ENCODE results near the gene BDKRB2. TPM values are rescaled to one million over a fixed set of nuclear protein-coding genes. Genes with fewer than 3 reads are reported as not detected.

BDKRB2 gene
- total RNA-seq, 1 experiment from 2014 or later = 0.21 TPM

- no peaks in the 10 kb centered on the region for H3K4me1 ChIP-seq (ENCODE audit: insufficient read depth, low read length, poor library complexity, severe bottlenecking)
- H3K36me3 ChIP-seq (ENCODE audit: insufficient read depth, low read length, poor library complexity, severe bottlenecking) = no peaks in the 10 kb centered on the region
- no TSS peak for BruUV-seq (replicated peaks)
- no peak for TF ChIP-seq CTCF (conservative IDR thresholded peaks at IDR 0.05; ENCODE audit: low read depth, low read length)
- TF ChIP-seq EZH2 (IDR thresholded peaks at IDR 0.05; ENCODE audit: borderline replicate concordance, low read depth, low read length, poor library complexity, severe bottlenecking) = no peak
- H3K9me3 ChIP-seq (ENCODE audit: low read depth, low read length, poor library complexity, severe bottlenecking) = no peaks in the 10 kb centered on the region
- no peaks in the 10 kb centered on the region for H3K27me3 ChIP-seq (replicated peaks; ENCODE audit: insufficient read depth, low read depth, low read length, poor library complexity)
- H3K27ac ChIP-seq (ENCODE audit: low read depth, low read length, poor library complexity, severe bottlenecking) = no peak overlapping the region
- no peak overlapping the region for H3K4me3 ChIP-seq (ENCODE audit: low read depth, low read length, poor library complexity, severe bottlenecking)
- intact Hi-C loops (cut with micrococcal nuclease; ENCODE audit: unreplicated experiment) = no loop called here
- ChIA-PET POLR2A (ENCODE audit: low non-redundant PET) (no interaction called here), CTCF (no interaction called here)
- no peak for DNase-seq (ENCODE audit: low spot score)
These were observed 41.3 kb downstream of the BDKRB2 start for GRCh38 chr14:96245710-96246538.

GRCh38 chr14:96246539-96246847 lies 41.9 kb downstream of the BDKRB2 start:
- H3K36me3 ChIP-seq (ENCODE audit: insufficient read depth, low read length, poor library complexity, severe bottlenecking) = no peaks in the 10 kb centered on the region
- no peaks in the 10 kb centered on the region for H3K27me3 ChIP-seq (replicated peaks; ENCODE audit: insufficient read depth, low read depth, low read length, poor library complexity)
- H3K27ac ChIP-seq (ENCODE audit: low read depth, low read length, poor library complexity, severe bottlenecking) = no peak overlapping the region
- no peaks in the 10 kb centered on the region for H3K4me1 ChIP-seq (ENCODE audit: insufficient read depth, low read length, poor library complexity, severe bottlenecking)
- intact Hi-C loops (cut with micrococcal nuclease; ENCODE audit: unreplicated experiment) = no loop called here
- DNase-seq (ENCODE audit: low spot score) = no peak
- no peak overlapping the region for H3K4me3 ChIP-seq (ENCODE audit: low read depth, low read length, poor library complexity, severe bottlenecking)
- BruUV-seq (replicated peaks) = no TSS peak
- POLR2A ChIA-PET (ENCODE audit: low non-redundant PET) = no interaction called here
- CTCF ChIA-PET = no interaction called here
- H3K9me3 ChIP-seq (ENCODE audit: low read depth, low read length, poor library complexity, severe bottlenecking) = no peaks in the 10 kb centered on the region
- TF ChIP-seq CTCF (conservative IDR thresholded peaks at IDR 0.05; ENCODE audit: low read depth, low read length) = no peak
- no peak for TF ChIP-seq EZH2 (IDR thresholded peaks at IDR 0.05; ENCODE audit: borderline replicate concordance, low read depth, low read length, poor library complexity, severe bottlenecking)

- no peak overlapping the region for H3K4me3 ChIP-seq (ENCODE audit: low read depth, low read length, poor library complexity, severe bottlenecking)
- CTCF ChIA-PET = no interaction called here
- no peak for TF ChIP-seq CTCF (conservative IDR thresholded peaks at IDR 0.05; ENCODE audit: low read depth, low read length)
- no peak for TF ChIP-seq EZH2 (IDR thresholded peaks at IDR 0.05; ENCODE audit: borderline replicate concordance, low read depth, low read length, poor library complexity, severe bottlenecking)
- BruUV-seq (replicated peaks) = no TSS peak
- H3K36me3 ChIP-seq (ENCODE audit: insufficient read depth, low read length, poor library complexity, severe bottlenecking) = no peaks in the 10 kb centered on the region
- intact Hi-C loops (cut with micrococcal nuclease; ENCODE audit: unreplicated experiment) = no loop called here
- no peaks in the 10 kb centered on the region for H3K4me1 ChIP-seq (ENCODE audit: insufficient read depth, low read length, poor library complexity, severe bottlenecking)
- POLR2A ChIA-PET (ENCODE audit: low non-redundant PET) = no interaction called here
- H3K27ac ChIP-seq (ENCODE audit: low read depth, low read length, poor library complexity, severe bottlenecking) = no peak overlapping the region
- no peaks in the 10 kb centered on the region for H3K9me3 ChIP-seq (ENCODE audit: low read depth, low read length, poor library complexity, severe bottlenecking)
- no peaks in the 10 kb centered on the region for H3K27me3 ChIP-seq (replicated peaks; ENCODE audit: insufficient read depth, low read depth, low read length, poor library complexity)
- DNase-seq (ENCODE audit: low spot score) = no peak
These were observed 42.4 kb downstream of the BDKRB2 start for GRCh38 chr14:96247031-96247430.

Measured in A673 (cell line).